Natural killer cell treated with Interleukin-12 subunit alpha and Interleukin-12 subunit beta and Interleukin-15 and Interleukin-18, amount 100 ng/mL, for 72 hours (primary cell): ENCODE measurements around the gene KCNG2. TPM values are rescaled to one million over a fixed set of nuclear protein-coding genes. Genes with fewer than 3 reads are reported as not detected.

Experiments
- ATAC-seq, 2 donors: fragments of 150-1000 bp; cut with Tn5 transposase in 1 of 2; sonication (Bioruptor Pico), chemical (Tn5 transposase) in 1 of 2; 2 replicates each; pipeline ENCODE4 v1.10.0; 2021
- DNase-seq: peaks from one replicate; pipeline ENCODE4 v3.0.0; 2022; ENCODE audit warnings: low spot score
- H3K27ac Mint-ChIP-seq, 2 donors: 1 replicate in 1 of 2; 2 replicates in 1 of 2; pipeline ENCODE4 v1.8.0; 2022; ENCODE audit warnings: mixed read lengths in 2 of 2, mild to moderate bottlenecking in 1 of 2, moderate library complexity in 1 of 2
- H3K27me3 Mint-ChIP-seq, 2 donors: 1 replicate in 1 of 2; 2 replicates in 1 of 2; pipeline ENCODE4 v1.8.0; 2022; ENCODE audit warnings: mixed read lengths in 2 of 2
- H3K36me3 Mint-ChIP-seq: one replicate; pipeline ENCODE4 v1.8.0; 2022; ENCODE audit warnings: mixed read lengths
- H3K4me1 Mint-ChIP-seq, 2 donors: 1 replicate in 1 of 2; 2 replicates in 1 of 2; pipeline ENCODE4 v1.8.0; 2022; ENCODE audit warnings: low read depth in 2 of 2, mixed read lengths in 2 of 2, mild to moderate bottlenecking in 1 of 2
- H3K4me3 Mint-ChIP-seq: one replicate; pipeline ENCODE4 v1.8.0; 2022; ENCODE audit warnings: mixed read lengths
- H3K9me3 Mint-ChIP-seq: 2 replicates; pipeline ENCODE4 v1.8.0; 2022; ENCODE audit warnings: mixed read lengths
- total RNA-seq, 2 donors: library from RNA; stranded (reverse); gene quantifications; one replicate each; pipeline ENCODE4 v1.2.3, GENCODE V29; 2022

Gene KCNG2
- total RNA-seq, 2 donors from 2014 or later: not detected

GRCh38 chr18:79897940-79898625 lies 100.3 kb downstream of the KCNG2 start:
- DNase-seq (no peak), ATAC-seq (no peak)
- Mint-ChIP-seq H3K27ac (no peak overlapping the region), H3K9me3 (peaks cover 37% of the 10 kb centered on the region), H3K4me1 (no peaks in the 10 kb centered on the region), H3K27me3 (no peaks in the 10 kb centered on the region), H3K4me3 (no peak overlapping the region), H3K36me3 (peaks cover 38% of the 10 kb centered on the region)

- peaks cover 27% of the 10 kb centered on the region for H3K9me3 Mint-ChIP-seq
- DNase-seq (no peak), ATAC-seq (no peak)
- H3K4me3 Mint-ChIP-seq: no peak overlapping the region
- H3K27ac Mint-ChIP-seq: no peak overlapping the region
- no peaks in the 10 kb centered on the region for H3K27me3 Mint-ChIP-seq
- H3K4me1 Mint-ChIP-seq: no peaks in the 10 kb centered on the region
- H3K36me3 Mint-ChIP-seq: peaks cover 28% of the 10 kb centered on the region
Observed at GRCh38 chr18:79898952-79899608, 101.3 kb downstream of the KCNG2 start.

GRCh38 chr18:79899609-79900445 lies 102.1 kb downstream of the KCNG2 start:
- DNase-seq (no peak), ATAC-seq (no peak)

GRCh38 chr18:79900610-79901570 lies 103.2 kb downstream of the KCNG2 start:
- H3K9me3 Mint-ChIP-seq: peaks cover 13% of the 10 kb centered on the region
- H3K27ac Mint-ChIP-seq: no peak overlapping the region
- peaks cover 0 to 3% of the 10 kb centered on the region in 2 donors for H3K4me1 Mint-ChIP-seq
- H3K4me3 Mint-ChIP-seq: no peak overlapping the region
- DNase-seq: no peak
- ATAC-seq: peak in 1 of 2 donors; percentile 22
- peaks cover 16% of the 10 kb centered on the region for H3K36me3 Mint-ChIP-seq
- H3K27me3 Mint-ChIP-seq: no peaks in the 10 kb centered on the region

More at GRCh38 chr18:79899609-79900445, 102.1 kb downstream of the KCNG2 start:
- no peaks in the 10 kb centered on the region for H3K27me3 Mint-ChIP-seq
- no peak overlapping the region for H3K4me3 Mint-ChIP-seq
- peaks cover 25% of the 10 kb centered on the region for H3K36me3 Mint-ChIP-seq
- no peak overlapping the region for H3K27ac Mint-ChIP-seq
- no peaks in the 10 kb centered on the region for H3K4me1 Mint-ChIP-seq
- H3K9me3 Mint-ChIP-seq: peaks cover 22% of the 10 kb centered on the region

GRCh38 chr18:79901665-79902064 lies 103.9 kb downstream of the KCNG2 start:
- peaks cover 0 to 5% of the 10 kb centered on the region in 2 donors for H3K4me1 Mint-ChIP-seq
- H3K36me3 Mint-ChIP-seq: peaks cover 14% of the 10 kb centered on the region
- peaks cover 13% of the 10 kb centered on the region for H3K9me3 Mint-ChIP-seq
- no peaks in the 10 kb centered on the region for H3K27me3 Mint-ChIP-seq
- DNase-seq: no peak
- no peak overlapping the region for H3K27ac Mint-ChIP-seq
- no peak for ATAC-seq
- H3K4me3 Mint-ChIP-seq: no peak overlapping the region

- no peak for ATAC-seq
- Mint-ChIP-seq H3K27me3 (no peaks in the 10 kb centered on the region), H3K4me3 (no peak overlapping the region), H3K4me1 (peaks cover 0 to 5% of the 10 kb centered on the region in 2 donors), H3K27ac (no peak overlapping the region), H3K36me3 (peaks cover 10% of the 10 kb centered on the region), H3K9me3 (peaks cover 9% of the 10 kb centered on the region)
- DNase-seq: no peak
Observed at GRCh38 chr18:79902075-79902474, 104.3 kb downstream of the KCNG2 start.

GRCh38 chr18:79902640-79903039 lies 104.9 kb downstream of the KCNG2 start:
- H3K4me1 Mint-ChIP-seq: peaks cover 0 to 5% of the 10 kb centered on the region in 2 donors

GRCh38 chr18:79903071-79903635 lies 105.4 kb downstream of the KCNG2 start:
- H3K27me3 Mint-ChIP-seq: no peaks in the 10 kb centered on the region
- no peak overlapping the region for H3K27ac Mint-ChIP-seq
- H3K4me3 Mint-ChIP-seq: no peak overlapping the region
- DNase-seq (no peak), ATAC-seq (no peak)
- peaks cover 2% of the 10 kb centered on the region for H3K36me3 Mint-ChIP-seq
- H3K4me1 Mint-ChIP-seq: peaks cover 0 to 6% of the 10 kb centered on the region in 2 donors
- H3K9me3 Mint-ChIP-seq: no peaks in the 10 kb centered on the region

More at GRCh38 chr18:79902640-79903039, 104.9 kb downstream of the KCNG2 start:
- Mint-ChIP-seq H3K36me3 (peaks cover 5% of the 10 kb centered on the region), H3K4me3 (no peak overlapping the region), H3K9me3 (peaks cover 4% of the 10 kb centered on the region), H3K27ac (no peak overlapping the region), H3K27me3 (no peaks in the 10 kb centered on the region)
- DNase-seq: no peak
- ATAC-seq: no peak

- Mint-ChIP-seq H3K4me3 (no peak overlapping the region), H3K36me3 (peaks cover 9% of the 10 kb centered on the region), H3K27ac (no peak overlapping the region), H3K4me1 (peaks cover 0 to 12% of the 10 kb centered on the region in 2 donors), H3K27me3 (no peaks in the 10 kb centered on the region), H3K9me3 (no peaks in the 10 kb centered on the region)
- ATAC-seq: no peak
- no peak for DNase-seq
Observed at GRCh38 chr18:79903787-79904356, 106.1 kb downstream of the KCNG2 start.

- no peak overlapping the region for H3K4me3 Mint-ChIP-seq
- ATAC-seq (no peak), DNase-seq (no peak)
- H3K4me1 Mint-ChIP-seq: peaks cover 4 to 18% of the 10 kb centered on the region in 2 donors
- no peaks in the 10 kb centered on the region for H3K9me3 Mint-ChIP-seq
- H3K27me3 Mint-ChIP-seq: no peaks in the 10 kb centered on the region
- peaks cover 13% of the 10 kb centered on the region for H3K36me3 Mint-ChIP-seq
- H3K27ac Mint-ChIP-seq: no peak overlapping the region
Observed at GRCh38 chr18:79904357-79905147, 106.8 kb downstream of the KCNG2 start.

GRCh38 chr18:79905389-79905911 lies 107.7 kb downstream of the KCNG2 start:
- Mint-ChIP-seq H3K4me1 (peaks cover 4 to 20% of the 10 kb centered on the region in 2 donors), H3K27ac (no peak overlapping the region), H3K9me3 (no peaks in the 10 kb centered on the region), H3K27me3 (no peaks in the 10 kb centered on the region), H3K36me3 (peaks cover 13% of the 10 kb centered on the region), H3K4me3 (no peak overlapping the region)
- no peak for DNase-seq
- ATAC-seq: no peak

- Mint-ChIP-seq H3K4me1 (peaks cover 4 to 22% of the 10 kb centered on the region in 2 donors), H3K27ac (no peak overlapping the region), H3K4me3 (no peak overlapping the region), H3K27me3 (no peaks in the 10 kb centered on the region), H3K9me3 (no peaks in the 10 kb centered on the region), H3K36me3 (peaks cover 13% of the 10 kb centered on the region)
- ATAC-seq (no peak), DNase-seq (no peak)
Observed at GRCh38 chr18:79905993-79906392, 108.3 kb downstream of the KCNG2 start.
